NCI-H128 (cell line): ENCODE results near the gene DNAH17.

ENCODE experiments used
- DNase-seq: peaks from one replicate; lab custom pipeline; 2025; ENCODE audit not compliant: unreplicated experiment; lab: John Stamatoyannopoulos, UW

The DNAH17 gene

GRCh38 chr17:78605429-78605828, 28.2 kb upstream of the DNAH17 start:
- DNase-seq, result no peak

- no peak for DNase-seq
These were observed 25.1 kb upstream of the DNAH17 start for GRCh38 chr17:78602246-78602645.

- no peak for DNase-seq
These were observed 24.5 kb upstream of the DNAH17 start for GRCh38 chr17:78601577-78602190.

GRCh38 chr17:78600181-78600721, 23.1 kb upstream of the DNAH17 start:
- no peak for DNase-seq

GRCh38 chr17:78599419-78599818, 22.2 kb upstream of the DNAH17 start:
- DNase-seq, result no peak

- no peak for DNase-seq
These were observed 20.8 kb upstream of the DNAH17 start for GRCh38 chr17:78598013-78598471.

GRCh38 chr17:78596871-78597764, 19.9 kb upstream of the DNAH17 start:
- no peak for DNase-seq

- no peak for DNase-seq
These were observed 18.1 kb upstream of the DNAH17 start for GRCh38 chr17:78595135-78595810.

- DNase-seq, result no peak
These were observed 15.8 kb upstream of the DNAH17 start for GRCh38 chr17:78592991-78593329.

- no peak for DNase-seq
These were observed 14.1 kb upstream of the DNAH17 start for GRCh38 chr17:78591263-78591671.

GRCh38 chr17:78589885-78590284, 12.7 kb upstream of the DNAH17 start:
- no peak for DNase-seq

GRCh38 chr17:78589031-78589675, 12.0 kb upstream of the DNAH17 start:
- no peak for DNase-seq

- no peak for DNase-seq
These were observed 11.2 kb upstream of the DNAH17 start for GRCh38 chr17:78588258-78589030.

GRCh38 chr17:78585006-78585630, 7.9 kb upstream of the DNAH17 start:
- no peak for DNase-seq

GRCh38 chr17:78583091-78583490, 5.9 kb upstream of the DNAH17 start:
- DNase-seq, result no peak

- DNase-seq, result no peak
These were observed 4.1 kb upstream of the DNAH17 start for GRCh38 chr17:78581304-78581703.

GRCh38 chr17:78580277-78580804, 3.1 kb upstream of the DNAH17 start:
- DNase-seq, result no peak

- no peak for DNase-seq
These were observed 645 bp downstream of the DNAH17 start for GRCh38 chr17:78576389-78577112.

- DNase-seq, result no peak
These were observed 1.3 kb downstream of the DNAH17 start for GRCh38 chr17:78575899-78576298.
